Colonic mucosa (tissue), 4 donors: ENCODE results near the gene FAM171A2. TPM values are rescaled to one million over a fixed set of nuclear protein-coding genes. Genes with fewer than 3 reads are reported as not detected.
"Not testable (repeated sequence)": the region's sequence is repeated elsewhere in the genome, so short reads cannot be mapped to it uniquely, and the experiment has no call there.

Experiments used
- DNase-seq: peaks from one replicate; pipeline ENCODE4 v3.0.0-alpha.2; 2020
- H3K27ac ChIP-seq: fragments of 200-600 bp; one replicate; pipeline ENCODE4 v1.8.0; 2021
- H3K27me3 ChIP-seq: fragments of 200-600 bp; one replicate; pipeline ENCODE4 v1.8.0; 2021
- H3K36me3 ChIP-seq: fragments of 200-600 bp; one replicate; pipeline ENCODE4 v1.8.0; 2021
- H3K4me1 ChIP-seq: fragments of 200-600 bp; one replicate; pipeline ENCODE4 v1.8.0; 2021; ENCODE audit warnings: mild to moderate bottlenecking
- H3K4me3 ChIP-seq: fragments of 200-600 bp; one replicate; pipeline ENCODE4 v1.8.0; 2021
- H3K9ac ChIP-seq, 2 donors: one replicate each; pipeline ENCODE4 v1.7.0; 2013; ENCODE audit warnings: control low read depth in 2 of 2, low read depth in 2 of 2, low read length in 2 of 2
- H3K9me3 ChIP-seq: fragments of 200-600 bp; one replicate; pipeline ENCODE4 v1.8.0; 2021
- intact Hi-C: fragments of 100-400 bp; cut with DNase I; formaldehyde crosslinking; loops from one replicate; pipeline ENCODE4 v1.14.1; 2022
- total RNA-seq, 2 donors: library from RNA; stranded (reverse); fragmentation: NEBNext Ultra II Directional in 1 of 2; extraction: Animal tissue kit (Norgen Biotek cat#: 25700) in 1 of 2; gene quantifications; one replicate each; pipeline ENCODE4 v1.2.1, GENCODE V29; 2021
- TF ChIP-seq, protein P1 (sequence below): fragments of 200-600 bp; IDR thresholded peaks from one replicate; pipeline ENCODE4 v1.8.0; 2022; ENCODE audit warnings: antibody characterized with exemption, mild to moderate bottlenecking
- donor health status: healthy.
- donor health status: DM: no; HTN: no; CAD: no.
- donor health status: DM: no; HTN: no; CAD: no.

Gene FAM171A2
- total RNA-seq, 2 donors from 2014 or later: 0.64 to 0.72 TPM

DNA sequence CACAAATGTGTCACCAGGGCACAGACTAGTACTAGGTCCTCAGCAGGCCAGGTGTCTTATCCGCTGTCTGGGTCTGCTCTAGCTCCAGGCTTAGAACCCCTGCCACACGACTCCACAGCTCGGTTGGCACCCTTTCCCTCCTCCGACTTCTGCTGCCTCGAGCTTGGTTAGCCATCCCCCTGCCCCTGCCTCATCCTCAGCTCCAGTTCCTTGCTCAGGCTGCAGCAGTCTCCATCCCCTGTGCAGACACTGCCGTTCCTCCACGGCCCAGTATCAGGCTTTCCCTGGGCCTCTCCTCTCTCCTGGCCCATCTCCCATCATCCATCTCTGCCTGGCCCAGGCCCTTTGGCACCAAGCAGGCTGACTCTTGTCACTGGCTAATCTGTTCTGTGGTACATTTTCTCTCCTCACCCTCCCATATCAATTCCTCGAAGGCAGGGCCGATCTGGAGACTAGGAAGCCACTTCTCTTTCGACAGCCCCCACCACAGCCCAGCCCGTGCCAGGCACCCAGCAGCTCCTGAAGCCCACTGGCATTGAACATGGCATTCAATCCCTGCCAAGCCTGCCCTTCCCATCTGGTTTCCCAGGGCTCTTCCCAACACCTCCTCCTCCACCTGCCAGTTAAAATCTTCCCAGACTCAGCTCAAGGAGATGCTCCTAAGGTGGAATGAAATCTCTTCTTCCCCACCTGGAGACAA, 20.0 kb downstream of the FAM171A2 start:
- Histone ChIP-seq H3K9ac (no peak overlapping the region), H3K27ac (no peak overlapping the region), H3K9me3 (no peaks in the 10 kb centered on the region), H3K36me3 (no peaks in the 10 kb centered on the region), H3K4me1 (peaks cover 6% of the 10 kb centered on the region), H3K27me3 (no peaks in the 10 kb centered on the region), H3K4me3 (no peak overlapping the region)
- TF ChIP-seq, protein P1, sequence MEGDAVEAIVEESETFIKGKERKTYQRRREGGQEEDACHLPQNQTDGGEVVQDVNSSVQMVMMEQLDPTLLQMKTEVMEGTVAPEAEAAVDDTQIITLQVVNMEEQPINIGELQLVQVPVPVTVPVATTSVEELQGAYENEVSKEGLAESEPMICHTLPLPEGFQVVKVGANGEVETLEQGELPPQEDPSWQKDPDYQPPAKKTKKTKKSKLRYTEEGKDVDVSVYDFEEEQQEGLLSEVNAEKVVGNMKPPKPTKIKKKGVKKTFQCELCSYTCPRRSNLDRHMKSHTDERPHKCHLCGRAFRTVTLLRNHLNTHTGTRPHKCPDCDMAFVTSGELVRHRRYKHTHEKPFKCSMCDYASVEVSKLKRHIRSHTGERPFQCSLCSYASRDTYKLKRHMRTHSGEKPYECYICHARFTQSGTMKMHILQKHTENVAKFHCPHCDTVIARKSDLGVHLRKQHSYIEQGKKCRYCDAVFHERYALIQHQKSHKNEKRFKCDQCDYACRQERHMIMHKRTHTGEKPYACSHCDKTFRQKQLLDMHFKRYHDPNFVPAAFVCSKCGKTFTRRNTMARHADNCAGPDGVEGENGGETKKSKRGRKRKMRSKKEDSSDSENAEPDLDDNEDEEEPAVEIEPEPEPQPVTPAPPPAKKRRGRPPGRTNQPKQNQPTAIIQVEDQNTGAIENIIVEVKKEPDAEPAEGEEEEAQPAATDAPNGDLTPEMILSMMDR: no peak
- intact Hi-C loops: no loop called here
- DNase-seq: no peak

DNA sequence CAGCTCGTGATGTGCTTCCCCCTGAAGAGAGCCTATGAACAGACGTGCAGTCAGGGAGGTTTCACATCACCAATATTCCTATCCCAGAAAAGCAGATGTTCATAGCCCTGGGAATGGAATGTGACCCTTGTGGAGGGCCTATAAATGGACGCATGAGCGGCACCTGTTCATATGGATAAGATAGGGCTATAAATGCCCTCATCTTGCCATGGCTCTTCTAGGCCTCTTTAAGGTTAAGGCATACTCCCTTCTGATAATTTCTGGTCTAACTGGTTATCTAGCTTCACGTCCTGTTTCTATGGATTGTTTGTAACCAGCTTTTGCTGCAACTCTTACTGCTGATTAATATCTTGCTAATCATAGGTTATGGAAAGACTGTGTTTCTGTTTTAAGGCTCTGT, 23.1 kb downstream of the FAM171A2 start:
- DNase-seq, H3K27ac ChIP-seq, H3K4me3 ChIP-seq, H3K9me3 ChIP-seq, intact Hi-C loops, H3K36me3 ChIP-seq, H3K9ac ChIP-seq, H3K4me1 ChIP-seq, H3K27me3 ChIP-seq: not testable (repeated sequence)

DNA sequence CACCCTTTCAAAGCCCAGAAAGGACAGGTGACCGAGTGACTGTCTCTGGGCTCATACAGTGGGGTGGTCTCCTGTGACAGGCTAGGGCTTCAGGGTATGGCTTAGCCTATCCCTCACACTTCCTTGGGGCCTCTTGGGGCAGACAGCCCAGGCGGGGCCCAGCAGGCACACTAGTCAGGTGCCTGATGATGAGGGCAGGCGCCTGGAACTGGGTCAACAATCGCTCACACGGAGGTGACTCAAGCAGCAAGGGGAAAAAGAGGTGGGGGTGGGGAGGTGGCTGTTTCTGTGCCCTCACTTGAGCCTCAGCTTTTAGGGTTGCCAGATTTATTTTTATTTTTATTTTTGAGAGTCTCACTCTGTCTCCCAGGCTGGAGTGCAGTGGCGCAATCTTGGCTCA, 25.0 kb downstream of the FAM171A2 start:
- no peaks in the 10 kb centered on the region for H3K4me1 ChIP-seq
- no peak overlapping the region for H3K27ac ChIP-seq
- no peaks in the 10 kb centered on the region for H3K36me3 ChIP-seq
- H3K9me3 ChIP-seq: no peaks in the 10 kb centered on the region
- H3K27me3 ChIP-seq: no peaks in the 10 kb centered on the region
- no peak for DNase-seq
- no peak overlapping the region for H3K4me3 ChIP-seq
- TF ChIP-seq, protein P1: no peak
- no peak overlapping the region for H3K9ac ChIP-seq
- intact Hi-C loops: no loop called here

DNA sequence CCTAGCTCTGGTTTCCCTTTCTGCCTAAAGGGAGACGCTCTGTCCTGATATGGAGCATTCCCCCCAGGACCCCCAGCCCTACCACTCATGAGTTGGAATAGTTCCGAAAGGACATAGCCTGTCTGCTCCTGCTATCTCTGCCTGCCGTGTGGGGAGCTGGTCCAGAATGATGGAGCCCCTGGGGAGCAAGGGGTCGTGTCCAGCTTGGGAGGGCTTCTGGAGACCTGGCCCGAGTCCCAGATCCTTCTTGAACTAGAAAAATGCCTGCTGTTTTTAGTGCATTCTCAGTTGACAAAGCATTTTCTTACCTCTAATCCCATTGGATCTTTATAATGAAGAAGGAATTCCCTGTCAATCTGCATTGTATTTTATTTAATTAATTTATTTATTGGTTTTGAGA, 27.7 kb downstream of the FAM171A2 start:
- intact Hi-C loops: no loop called here
- H3K36me3 ChIP-seq: no peaks in the 10 kb centered on the region
- no peak for DNase-seq
- H3K27ac ChIP-seq: no peak overlapping the region
- TF ChIP-seq, protein P1: no peak
- H3K4me1 ChIP-seq: no peaks in the 10 kb centered on the region
- H3K9ac ChIP-seq: no peak overlapping the region
- H3K9me3 ChIP-seq: no peaks in the 10 kb centered on the region
- no peaks in the 10 kb centered on the region for H3K27me3 ChIP-seq
- H3K4me3 ChIP-seq: no peak overlapping the region

DNA sequence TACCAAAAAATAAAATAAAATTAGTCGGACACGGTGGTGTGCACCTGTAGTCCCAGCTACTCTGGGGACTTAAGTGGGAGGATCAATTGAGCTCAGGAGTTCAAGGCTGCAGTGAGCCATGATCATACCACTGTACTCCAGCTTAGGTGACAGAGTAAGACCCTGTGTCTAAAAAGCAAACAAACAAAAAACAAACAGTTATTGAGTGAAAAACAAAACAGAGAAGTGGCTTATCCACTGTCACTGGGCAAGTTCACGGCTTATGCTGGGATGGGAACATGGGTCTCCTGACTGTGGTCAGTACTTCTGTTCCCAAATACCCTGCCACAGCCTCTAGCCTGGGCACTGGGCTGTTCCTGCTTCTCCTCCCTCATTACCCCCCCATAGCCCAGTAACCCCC, 28.1 kb downstream of the FAM171A2 start:
- H3K4me1 ChIP-seq: no peaks in the 10 kb centered on the region
- no peak overlapping the region for H3K4me3 ChIP-seq
- no peak overlapping the region for H3K9ac ChIP-seq
- H3K9me3 ChIP-seq: no peaks in the 10 kb centered on the region
- no peak overlapping the region for H3K27ac ChIP-seq
- DNase-seq: no peak
- TF ChIP-seq, protein P1: no peak
- H3K36me3 ChIP-seq: no peaks in the 10 kb centered on the region
- intact Hi-C loops: no loop called here
- H3K27me3 ChIP-seq: no peaks in the 10 kb centered on the region

DNA sequence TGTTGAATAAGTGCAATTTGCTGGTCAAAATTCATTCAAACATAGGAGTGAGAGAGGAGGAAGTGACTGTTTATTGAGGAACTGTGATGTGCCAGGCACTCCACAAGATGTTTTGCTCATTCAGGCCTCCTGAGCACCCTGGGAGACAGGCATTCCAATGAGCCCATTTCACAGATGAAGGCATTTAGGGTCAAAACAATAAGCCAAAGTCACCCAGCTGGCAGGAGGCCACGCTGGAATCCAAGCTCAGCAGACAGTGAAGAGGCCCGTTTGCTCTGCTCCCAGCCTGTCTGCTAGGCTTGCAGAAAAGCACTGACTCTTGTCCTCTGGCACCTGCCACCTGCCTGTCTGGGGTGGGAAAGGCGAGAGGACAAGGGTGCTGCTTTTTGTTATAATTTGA, 28.9 kb downstream of the FAM171A2 start:
- DNase-seq: no peak
- Histone ChIP-seq H3K4me3 (no peak overlapping the region), H3K9ac (no peak overlapping the region), H3K27me3 (no peaks in the 10 kb centered on the region), H3K4me1 (no peaks in the 10 kb centered on the region), H3K9me3 (no peaks in the 10 kb centered on the region), H3K36me3 (no peaks in the 10 kb centered on the region), H3K27ac (no peak overlapping the region)
- TF ChIP-seq, protein P1: no peak
- intact Hi-C loops: no loop called here
